GM18951 (cell line): Measurements from ENCODE around the gene KLK5.
"Not testable (repeated sequence)": the region's sequence is repeated elsewhere in the genome, so short reads cannot be mapped to it uniquely, and the experiment has no call there.

ENCODE experiments used
- POLR2A ChIP-seq: IDR thresholded peaks from 4 replicates; pipeline ENCODE4 v1.6.1; 2011; ENCODE audit warnings: mild to moderate bottlenecking; ENCODE audit not compliant: insufficient read length, insufficient read depth; ENCODE audit errors: extremely low read depth
- in situ Hi-C: fragments of 300-500 bp; cut with MboI; formaldehyde crosslinking; loops from one replicate; pipeline ENCODE4 v1.12.0; 2022; ENCODE audit warnings: low sequenced_read_pairs, mixed read lengths, inconsistent platforms; ENCODE audit not compliant: unreplicated experiment

KLK5 gene

GRCh38 chr19:50979758-50980157 lies 26.9 kb upstream of the KLK5 start:
- in situ Hi-C loops: no loop called here
- no peak for TF ChIP-seq POLR2A

GRCh38 chr19:50978772-50979390 lies 26.0 kb upstream of the KLK5 start:
- in situ Hi-C loops: no loop called here
- no peak for TF ChIP-seq POLR2A

GRCh38 chr19:50977626-50978025 lies 24.8 kb upstream of the KLK5 start:
- in situ Hi-C loops: no loop called here
- TF ChIP-seq POLR2A: no peak

- in situ Hi-C loops: no loop called here
- TF ChIP-seq POLR2A: no peak
Measured at GRCh38 chr19:50975766-50976165, 22.9 kb upstream of the KLK5 start.

- TF ChIP-seq POLR2A: no peak
- in situ Hi-C loops: no loop called here
Measured at GRCh38 chr19:50974702-50975556, 22.1 kb upstream of the KLK5 start.

GRCh38 chr19:50972795-50973376 lies 20.0 kb upstream of the KLK5 start:
- in situ Hi-C loops: no loop called here
- TF ChIP-seq POLR2A: no peak

- in situ Hi-C loops: not testable (repeated sequence)
Measured at GRCh38 chr19:50969810-50970209, 17.0 kb upstream of the KLK5 start.

GRCh38 chr19:50969413-50969760 lies 16.5 kb upstream of the KLK5 start, which contains the start of gene KLK6:
TSS of gene KLK6 (minus strand) at chr19:50969591. CDS start at chr19:50968104, 1,487 bp downstream.
- no peak for TF ChIP-seq POLR2A
- in situ Hi-C loops: no loop called here

- in situ Hi-C loops: no loop called here
Measured at GRCh38 chr19:50968716-50969412, 16.0 kb upstream of the KLK5 start.

GRCh38 chr19:50967929-50968715 lies 15.3 kb upstream of the KLK5 start:
- in situ Hi-C loops: no loop called here

More at GRCh38 chr19:50968716-50969412, 16.0 kb upstream of the KLK5 start:
- no peak for TF ChIP-seq POLR2A

GRCh38 chr19:50964266-50964665 lies 11.4 kb upstream of the KLK5 start:
- in situ Hi-C loops: no loop called here
- TF ChIP-seq POLR2A: no peak

More at GRCh38 chr19:50967929-50968715, 15.3 kb upstream of the KLK5 start:
- TF ChIP-seq POLR2A: no peak

- TF ChIP-seq POLR2A: no peak
- in situ Hi-C loops: no loop called here
Measured at GRCh38 chr19:50963381-50963780, 10.5 kb upstream of the KLK5 start.
